ENCODE results near the gene WDR76. TPM values are rescaled to one million over a fixed set of nuclear protein-coding genes. Genes with fewer than 3 reads are reported as not detected.

WDR76 gene
- total RNA-seq, 2 experiments from 2014 or later = 69.9 to 79.3 TPM

GRCh38 chr15:43881944-43882343 lies 55.1 kb downstream of the WDR76 start:
- intact Hi-C loops (cut with micrococcal nuclease) = no loop called here

DNA sequence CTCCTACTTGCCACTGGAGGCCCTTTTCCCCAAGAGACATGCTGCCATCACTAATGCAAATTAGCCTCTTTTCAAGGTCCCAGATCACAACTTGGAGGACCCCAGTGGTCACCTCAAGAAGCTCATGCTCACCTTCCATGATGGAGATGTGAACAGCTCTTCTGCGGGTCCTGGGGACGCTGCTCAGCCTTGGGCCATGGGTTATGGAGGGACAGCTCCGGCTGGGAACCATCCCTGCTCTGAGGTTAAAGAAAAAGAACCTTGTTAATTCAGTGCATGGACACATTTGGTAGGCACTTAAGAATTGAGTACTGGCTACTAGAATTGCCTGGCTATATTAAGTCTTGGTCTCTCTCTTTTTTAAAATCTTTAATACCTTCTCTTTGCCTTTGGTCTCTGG lies 56.8 kb downstream of the WDR76 start:
- ChIA-PET POLR2A (interaction anchor here (1.5 kb wide), 1 partner anchor 15 kb away, joined by 3 read pairs; no protein-coding TSS in a partner anchor), CTCF (no interaction called here)
- Mint-ChIP-seq H3K27me3 (no peaks in the 10 kb centered on the region), H3K27ac (no peak overlapping the region), H3K9me3 (no peaks in the 10 kb centered on the region), H3K4me1 (ENCODE audit: low read depth) (peaks cover 5% of the 10 kb centered on the region), H3K36me3 (ENCODE audit: low read depth) (peaks cover 34% of the 10 kb centered on the region), H3K4me3 (no peak overlapping the region)
- no peak for TF ChIP-seq CTCF (IDR thresholded peaks at IDR 0.05)
- ATAC-seq (no peak), DNase-seq (no peak)
- intact Hi-C loops (cut with micrococcal nuclease) = no loop called here

More at GRCh38 chr15:43881944-43882343, 55.1 kb downstream of the WDR76 start:
- ATAC-seq (no peak), DNase-seq (no peak)
- Mint-ChIP-seq H3K9me3 (no peaks in the 10 kb centered on the region), H3K4me3 (no peak overlapping the region), H3K27ac (no peak overlapping the region), H3K4me1 (ENCODE audit: low read depth) (peaks cover 5% of the 10 kb centered on the region), H3K27me3 (no peaks in the 10 kb centered on the region), H3K36me3 (ENCODE audit: low read depth) (peaks cover 37% of the 10 kb centered on the region)
- CTCF ChIA-PET = interaction anchor here (1.0 to 2.0 kb wide), 4 partner anchors 9 to 22 kb away, joined by 3 to 6 read pairs (median 4); no protein-coding TSS in a partner anchor
- no peak for TF ChIP-seq CTCF (IDR thresholded peaks at IDR 0.05)
- POLR2A ChIA-PET = interaction anchor here (1.5 kb wide), 1 partner anchor 14 kb away, joined by 3 read pairs; no protein-coding TSS in a partner anchor

- Mint-ChIP-seq H3K4me1 (ENCODE audit: low read depth) (peaks cover 5% of the 10 kb centered on the region), H3K27me3 (no peaks in the 10 kb centered on the region), H3K27ac (no peak overlapping the region), H3K4me3 (no peak overlapping the region), H3K36me3 (ENCODE audit: low read depth) (peaks cover 23% of the 10 kb centered on the region), H3K9me3 (no peaks in the 10 kb centered on the region)
- POLR2A ChIA-PET = interaction anchor here (1.2 to 1.3 kb wide), 2 partner anchors 16 to 32 kb away, joined by 3 read pairs; no protein-coding TSS in a partner anchor
- CTCF ChIA-PET = interaction anchor here (1.2 to 1.4 kb wide), 2 partner anchors 17 to 28 kb away, joined by 3 to 4 read pairs; no protein-coding TSS in a partner anchor
- ATAC-seq = no peak
- DNase-seq = no peak
- intact Hi-C loops (cut with micrococcal nuclease) = no loop called here
- no peak for TF ChIP-seq CTCF (IDR thresholded peaks at IDR 0.05)
Observed at GRCh38 chr15:43886558-43886957, 59.8 kb downstream of the WDR76 start.

GRCh38 chr15:43887901-43888300 lies 61.1 kb downstream of the WDR76 start:
- intact Hi-C loops (cut with micrococcal nuclease) = no loop called here
- Mint-ChIP-seq H3K27ac (no peak overlapping the region), H3K4me1 (ENCODE audit: low read depth) (peaks cover 5% of the 10 kb centered on the region), H3K4me3 (no peak overlapping the region), H3K27me3 (no peaks in the 10 kb centered on the region), H3K36me3 (ENCODE audit: low read depth) (peaks cover 14% of the 10 kb centered on the region), H3K9me3 (no peaks in the 10 kb centered on the region)
- ChIA-PET POLR2A (interaction anchor here (0.6 to 1.2 kb wide), 3 partner anchors 9 to 658 kb away, joined by 3 to 5 read pairs (median 3); no protein-coding TSS in a partner anchor), CTCF (interaction anchor here (0.6 to 1.4 kb wide), 2 partner anchors 333 to 414 kb away, joined by 3 to 4 read pairs; no protein-coding TSS in a partner anchor)
- ATAC-seq = no peak
- no peak for TF ChIP-seq CTCF (IDR thresholded peaks at IDR 0.05)
- no peak for DNase-seq

GRCh38 chr15:43889042-43889441 lies 62.2 kb downstream of the WDR76 start:
- ChIA-PET POLR2A (no interaction called here), CTCF (interaction anchor here (1.0 kb wide), 1 partner anchor 14 kb away, joined by 3 read pairs; no protein-coding TSS in a partner anchor)
- peaks cover 5% of the 10 kb centered on the region for H3K4me1 Mint-ChIP-seq (ENCODE audit: low read depth)
- H3K27ac Mint-ChIP-seq = no peak overlapping the region
- DNase-seq = no peak
- no peak for ATAC-seq
- intact Hi-C loops (cut with micrococcal nuclease) = no loop called here
- H3K36me3 Mint-ChIP-seq (ENCODE audit: low read depth) = peaks cover 6% of the 10 kb centered on the region
- H3K27me3 Mint-ChIP-seq = no peaks in the 10 kb centered on the region
- no peak overlapping the region for H3K4me3 Mint-ChIP-seq
- no peaks in the 10 kb centered on the region for H3K9me3 Mint-ChIP-seq
- no peak for TF ChIP-seq CTCF (IDR thresholded peaks at IDR 0.05)

Measured in activated CD8-positive, alpha-beta T cell treated with anti-CD3 and anti-CD28 coated beads for 36 hours (primary cell).